NCI-H69 (cell line): ENCODE results near the gene EIF1.
"Not testable (repeated sequence)": the region's sequence is repeated elsewhere in the genome, so short reads cannot be mapped to it uniquely, and the experiment has no call there.

Experiments used
- DNase-seq: peaks from one replicate; lab custom pipeline; 2025; lab: John Stamatoyannopoulos, UW

Gene EIF1

GRCh38 chr17:41678907-41679739 lies 9.6 kb upstream of the EIF1 start:
- DNase-seq, result no peak

DNA sequence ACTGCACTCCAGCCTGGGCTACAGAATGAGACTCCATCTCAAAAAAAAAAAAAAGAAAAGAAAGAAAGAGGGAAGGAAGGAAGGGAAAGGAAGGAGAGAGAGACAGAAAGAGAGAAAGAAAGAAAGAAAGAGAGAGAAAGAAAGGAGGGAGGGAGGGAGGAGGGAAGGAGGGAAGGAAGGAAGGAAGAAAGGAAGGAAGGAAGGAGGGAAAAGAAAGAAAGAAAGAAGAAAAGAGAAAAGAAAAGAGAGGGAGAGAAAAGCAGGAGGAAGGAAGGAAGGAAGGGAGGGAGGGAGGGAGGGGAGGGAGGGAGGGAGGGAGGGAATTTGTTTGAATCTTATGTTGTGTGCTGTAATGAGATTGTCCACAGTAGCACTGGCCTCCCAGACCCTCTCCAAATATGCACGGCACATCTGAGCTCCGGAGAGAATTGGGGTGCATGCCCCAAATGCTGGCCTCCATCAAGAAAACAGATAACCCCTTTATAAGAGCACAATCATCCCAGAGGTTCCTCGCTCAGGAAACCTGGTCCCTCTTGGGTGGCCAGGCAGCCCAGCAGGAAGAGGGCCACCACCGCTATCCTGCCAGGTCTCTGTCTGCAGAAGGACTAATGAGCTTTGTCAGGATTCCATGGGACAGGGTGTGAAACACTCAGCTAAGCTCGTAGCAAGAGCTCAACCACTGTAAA lies 8.8 kb upstream of the EIF1 start:
- DNase-seq, result no peak

GRCh38 chr17:41680426-41681040 lies 8.2 kb upstream of the EIF1 start:
- peak; percentile 92 for DNase-seq

DNA sequence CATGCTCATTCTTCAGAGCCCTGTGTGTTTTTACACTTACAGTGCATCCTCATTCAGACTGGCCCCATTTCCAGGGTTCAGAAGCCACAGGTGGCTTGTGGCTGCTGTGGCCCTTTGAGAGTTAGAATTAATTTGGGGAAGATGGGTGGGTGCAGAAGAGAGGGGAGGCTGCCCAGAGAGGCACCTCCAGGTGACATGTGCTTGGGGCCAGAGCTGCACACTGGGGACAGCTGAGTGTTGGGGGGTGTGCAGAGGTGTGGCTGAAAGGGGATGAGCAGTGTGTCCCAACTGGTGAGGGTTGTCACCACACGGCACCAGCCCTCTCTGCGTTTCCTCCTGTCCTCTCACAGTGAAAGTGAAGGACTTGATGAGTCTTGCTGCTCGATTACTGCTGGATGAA lies 6.9 kb upstream of the EIF1 start:
- no peak for DNase-seq

GRCh38 chr17:41682631-41683030 lies 6.1 kb upstream of the EIF1 start:
- no peak for DNase-seq

DNA sequence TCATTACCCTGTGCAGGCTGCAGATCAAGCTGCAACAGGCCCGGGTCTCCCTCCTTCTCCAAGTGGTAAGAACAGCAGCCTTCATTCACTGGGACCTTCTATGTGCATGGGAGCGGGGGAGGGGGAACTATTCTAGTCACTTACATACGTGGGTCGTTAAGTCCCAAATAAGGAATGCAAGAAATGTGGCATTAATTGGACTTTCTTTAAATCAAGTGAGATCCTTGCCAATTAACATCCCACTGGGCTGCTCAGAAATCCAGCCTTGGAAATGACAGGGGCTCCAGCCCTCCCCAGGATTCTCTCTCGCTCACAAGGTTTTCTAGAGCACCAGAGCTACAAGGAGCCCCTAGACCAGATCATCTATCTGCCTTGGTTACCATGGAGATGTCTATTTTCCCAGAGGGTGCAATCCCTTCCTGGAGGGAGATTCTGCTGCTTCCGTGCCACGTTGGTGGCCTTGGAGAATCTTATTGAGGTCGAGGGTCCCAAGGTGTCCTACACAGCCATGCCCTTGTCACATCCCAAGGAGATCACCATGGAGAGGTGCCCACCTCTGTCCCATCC lies 5.2 kb upstream of the EIF1 start:
- DNase-seq, result peak; percentile 45

DNA sequence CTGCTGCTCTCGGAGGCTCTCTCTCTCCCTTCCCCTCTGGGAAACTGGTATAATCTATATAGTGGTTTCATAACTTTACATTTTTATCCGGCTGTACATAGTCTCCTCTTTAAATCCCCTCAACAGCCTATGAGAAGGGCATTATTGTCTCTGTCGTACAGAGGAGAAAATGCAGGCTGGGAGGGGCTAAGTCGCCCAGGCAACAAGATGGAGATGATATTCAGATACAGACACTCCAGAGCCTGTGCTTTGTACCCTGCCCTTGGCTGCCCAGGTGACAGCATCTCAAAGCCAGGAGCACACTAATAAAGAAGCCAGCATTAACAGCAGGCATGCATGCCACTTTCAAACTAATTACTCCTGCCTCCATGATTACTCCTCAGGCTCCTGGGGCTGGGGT lies 4.7 kb upstream of the EIF1 start:
- DNase-seq, result no peak

GRCh38 chr17:41685753-41686152 lies 2.9 kb upstream of the EIF1 start:
- DNase-seq, result not testable (repeated sequence)

DNA sequence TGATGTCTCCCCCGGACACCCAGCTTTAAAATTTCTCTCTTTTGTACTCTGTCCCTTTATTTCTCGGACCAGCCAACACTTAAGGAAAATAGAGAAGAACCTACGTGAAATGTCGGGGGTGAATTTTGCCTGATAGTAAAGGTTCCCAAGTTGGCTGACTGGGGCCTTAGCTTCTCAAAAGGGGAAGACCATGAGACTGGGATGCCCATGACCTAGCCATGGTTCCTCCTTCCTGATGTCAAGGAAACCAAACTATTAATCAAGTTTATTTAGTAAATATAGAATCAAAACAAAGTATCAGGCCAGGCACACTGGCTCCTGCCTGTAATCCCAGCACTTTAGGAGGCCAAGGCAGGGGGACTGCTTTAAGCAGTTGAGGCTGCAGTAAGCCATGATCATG lies 2.4 kb upstream of the EIF1 start:
- no peak for DNase-seq

DNA sequence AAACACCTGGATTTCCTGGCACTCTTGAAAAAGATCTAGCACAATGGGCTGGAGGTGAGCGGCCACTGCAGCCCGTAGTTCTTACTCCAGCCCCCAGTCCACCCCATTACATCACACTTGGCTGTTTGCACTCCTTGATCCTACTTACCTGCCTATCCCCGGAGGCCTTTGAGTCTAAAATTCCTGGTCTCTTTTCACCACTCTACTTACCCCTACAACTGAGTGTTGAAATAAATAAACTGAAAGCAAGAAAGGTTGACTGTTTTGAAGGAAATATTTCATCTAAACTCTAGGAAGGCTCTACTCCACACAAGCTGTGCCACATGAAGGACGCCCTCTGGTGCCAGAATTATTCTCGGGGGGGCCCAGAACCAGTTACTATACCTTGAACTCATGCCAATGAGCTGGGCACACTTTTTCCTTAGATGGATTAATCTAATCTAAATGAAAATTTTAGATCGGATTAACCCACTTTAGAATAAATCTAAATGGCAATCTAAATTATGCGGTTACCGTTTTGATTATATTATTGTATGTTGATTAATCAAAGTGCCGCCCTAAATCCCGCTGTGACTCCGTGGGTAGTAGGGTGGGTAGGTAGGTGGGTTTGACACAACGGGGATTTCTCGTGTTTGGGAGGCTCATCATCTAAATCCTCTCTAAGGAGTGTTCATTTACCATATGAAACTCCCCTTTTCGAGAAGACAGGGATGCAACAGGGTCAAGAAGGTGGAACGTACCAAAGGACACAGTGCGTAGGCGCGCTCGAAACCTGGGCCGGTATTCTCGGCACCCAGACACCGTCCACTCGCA lies 651 bp upstream of the EIF1 start:
- DNase-seq, result peak; percentile 88

DNA sequence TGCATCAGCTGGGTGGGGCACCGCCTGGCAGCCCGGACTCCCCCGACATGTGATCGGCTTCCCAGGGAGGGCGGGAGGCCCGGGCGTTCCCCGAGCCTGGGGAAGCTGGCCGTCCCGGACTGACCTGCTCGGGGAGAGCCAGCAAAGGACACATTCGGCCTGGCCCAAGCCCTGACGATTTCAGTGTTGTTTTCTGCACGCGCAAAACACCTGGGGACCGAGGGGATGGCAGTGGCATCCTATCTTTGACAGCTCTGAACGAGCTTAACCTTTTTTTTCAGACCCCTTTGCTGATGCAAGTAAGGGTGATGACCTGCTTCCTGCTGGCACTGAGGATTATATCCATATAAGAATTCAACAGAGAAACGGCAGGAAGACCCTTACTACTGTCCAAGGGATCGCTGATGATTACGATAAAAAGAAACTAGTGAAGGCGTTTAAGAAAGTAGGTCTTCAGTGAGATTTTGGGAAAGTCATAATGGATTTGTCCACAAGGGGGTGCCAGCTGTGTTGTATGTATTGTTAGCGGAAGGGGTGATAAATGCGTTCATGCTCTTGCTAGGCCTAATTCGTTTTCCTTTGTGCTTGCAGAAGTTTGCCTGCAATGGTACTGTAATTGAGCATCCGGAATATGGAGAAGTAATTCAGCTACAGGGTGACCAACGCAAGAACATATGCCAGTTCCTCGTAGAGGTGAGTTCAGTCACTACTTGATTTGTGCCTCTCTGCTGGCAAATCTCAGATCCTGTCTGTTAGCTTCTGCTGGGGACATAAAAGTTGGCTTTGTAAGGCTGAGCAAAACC lies 1.0 kb downstream of the EIF1 start:
- peak; percentile 63 for DNase-seq

- no peak for DNase-seq
Measured at GRCh38 chr17:41690497-41690896, 1.8 kb downstream of the EIF1 start.

DNA sequence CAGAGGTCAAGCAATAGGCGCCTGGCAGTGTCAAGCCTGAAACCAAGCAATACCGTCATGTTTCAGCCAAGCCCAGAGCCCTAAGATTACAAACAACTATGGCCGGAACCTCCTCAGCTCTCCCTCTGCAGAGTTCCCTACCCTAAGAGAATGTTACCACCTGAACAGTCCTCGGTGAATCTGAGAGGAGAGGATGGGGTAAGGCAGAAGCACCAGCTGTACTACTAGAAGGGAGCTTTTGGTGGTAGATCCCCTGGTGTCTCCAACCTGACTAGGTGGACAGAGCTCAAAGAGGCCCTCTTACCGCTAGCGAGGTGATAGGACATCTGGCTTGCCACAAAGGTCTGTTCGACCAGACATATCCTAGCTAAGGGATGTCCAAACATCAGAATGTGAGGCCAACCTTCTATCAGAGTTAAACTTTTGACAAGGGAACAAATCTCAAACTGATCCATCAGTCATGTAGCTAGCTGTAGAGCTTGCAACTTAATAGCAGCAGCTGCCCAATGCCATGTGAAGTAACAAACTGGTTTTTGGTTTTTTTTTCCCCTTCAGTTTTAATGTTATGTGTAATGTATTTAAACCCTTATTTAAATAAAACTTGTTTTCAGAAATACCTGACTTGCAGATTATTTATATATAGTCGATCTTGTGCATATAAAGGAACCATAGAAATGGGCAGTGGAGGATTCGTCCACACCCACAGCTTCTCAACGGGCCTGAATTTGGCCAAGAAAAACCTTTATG lies 2.5 kb downstream of the EIF1 start:
- no peak for DNase-seq

GRCh38 chr17:41692722-41693521 lies 4.2 kb downstream of the EIF1 start:
- DNase-seq, result peak; percentile 22

DNA sequence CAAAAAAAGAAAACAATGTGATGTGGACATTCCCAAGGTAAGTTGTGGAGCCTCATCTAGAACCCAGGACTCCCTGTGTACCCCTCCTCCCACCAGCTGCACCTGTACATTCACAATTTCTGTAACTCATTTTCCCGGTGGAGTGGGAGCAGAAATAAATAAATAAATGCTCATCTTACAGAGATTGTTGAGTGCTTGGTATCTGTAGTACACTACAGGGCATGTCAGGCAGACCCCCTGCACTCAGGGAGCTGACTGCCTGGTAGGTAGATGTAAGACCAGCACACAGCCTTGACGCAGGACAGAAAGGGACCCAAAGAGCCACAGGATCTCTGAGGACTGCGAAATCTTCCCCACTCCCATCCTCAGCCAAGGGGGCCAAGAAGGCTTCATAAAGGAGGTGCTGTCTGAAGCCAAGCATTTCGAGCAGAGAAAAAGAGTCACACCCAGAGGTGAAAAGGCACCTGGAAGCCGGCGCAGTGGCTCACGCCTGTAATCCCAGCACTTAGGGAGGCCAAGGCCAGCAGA lies 6.5 kb downstream of the EIF1 start:
- peak; percentile 45 for DNase-seq

DNA sequence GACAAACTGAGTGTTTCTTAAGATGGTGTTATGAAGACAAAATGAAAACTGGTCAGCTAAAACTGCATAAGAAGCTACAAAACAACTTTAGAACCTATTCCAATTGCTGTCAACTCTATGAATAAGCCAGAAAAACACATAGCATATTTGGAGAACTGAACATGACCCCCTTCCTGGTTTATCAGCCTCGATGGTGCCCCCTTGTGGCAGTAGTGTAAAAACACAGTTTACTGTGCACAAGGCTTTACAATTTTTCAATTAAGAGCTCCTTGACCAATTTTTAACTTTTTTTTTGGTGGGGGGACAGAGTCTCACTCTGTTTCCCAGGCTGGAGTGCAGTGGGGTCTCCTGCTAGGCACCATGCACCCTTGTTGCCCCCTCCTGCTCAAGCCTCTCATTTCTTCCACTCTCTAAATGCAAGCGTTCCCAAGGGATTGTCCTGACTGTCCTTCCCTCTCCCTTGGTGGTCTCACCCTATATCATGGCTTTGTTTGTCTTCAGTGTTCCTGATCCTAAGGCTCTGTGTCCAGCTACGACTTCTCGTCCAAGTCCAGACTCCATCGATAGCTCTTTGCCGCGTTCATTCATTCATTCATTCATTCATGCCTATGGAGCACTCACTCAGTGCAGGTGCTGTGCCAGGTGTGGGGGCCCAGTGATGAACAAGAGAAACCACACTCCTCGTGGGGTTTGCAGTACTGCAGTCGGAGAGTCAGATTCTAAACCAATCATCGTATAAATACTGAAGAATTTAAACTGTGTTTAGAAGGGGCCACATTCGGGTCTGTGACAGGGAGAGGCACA lies 7.5 kb downstream of the EIF1 start:
- DNase-seq, result peak; percentile 89

- peak; percentile 29 for DNase-seq
Measured at GRCh38 chr17:41697122-41697962, 8.7 kb downstream of the EIF1 start.
